ENCODE data around the gene AMOTL1.

Gene AMOTL1

GRCh38 chr11:94767701-94768601 lies at the start of gene AMOTL1:
TSS of gene AMOTL1 (plus strand) at chr11:94768356. CDS start at chr11:94768512, 156 bp downstream.
- peak; percentile 96 for DNase-seq (ENCODE audit: low spot score)

GRCh38 chr11:94719876-94720275 lies 48.3 kb upstream of the AMOTL1 start:
- DNase-seq (ENCODE audit: low spot score) = no peak

- no peak for DNase-seq (ENCODE audit: low spot score)
Measured at GRCh38 chr11:94721565-94722292, 46.4 kb upstream of the AMOTL1 start.

GRCh38 chr11:94722735-94723134 lies 45.4 kb upstream of the AMOTL1 start:
- no peak for DNase-seq (ENCODE audit: low spot score)

GRCh38 chr11:94725097-94725496 lies 43.1 kb upstream of the AMOTL1 start:
- no peak for DNase-seq (ENCODE audit: low spot score)

GRCh38 chr11:94727819-94728218 lies 40.3 kb upstream of the AMOTL1 start:
- no peak for DNase-seq (ENCODE audit: low spot score)

GRCh38 chr11:94728541-94728940 lies 39.6 kb upstream of the AMOTL1 start:
- no peak for DNase-seq (ENCODE audit: low spot score)

GRCh38 chr11:94728966-94729751 lies 39.0 kb upstream of the AMOTL1 start:
- no peak for DNase-seq (ENCODE audit: low spot score)

- DNase-seq (ENCODE audit: low spot score) = no peak
Measured at GRCh38 chr11:94730153-94730552, 38.0 kb upstream of the AMOTL1 start.

- DNase-seq (ENCODE audit: low spot score) = no peak
Measured at GRCh38 chr11:94731880-94732601, 36.1 kb upstream of the AMOTL1 start.

GRCh38 chr11:94732617-94733281 lies 35.4 kb upstream of the AMOTL1 start:
- no peak for DNase-seq (ENCODE audit: low spot score)

- no peak for DNase-seq (ENCODE audit: low spot score)
Measured at GRCh38 chr11:94734563-94735275, 33.4 kb upstream of the AMOTL1 start.

GRCh38 chr11:94735907-94736306 lies 32.2 kb upstream of the AMOTL1 start:
- DNase-seq (ENCODE audit: low spot score) = no peak

- no peak for DNase-seq (ENCODE audit: low spot score)
Measured at GRCh38 chr11:94737171-94737611, 31.0 kb upstream of the AMOTL1 start.

- no peak for DNase-seq (ENCODE audit: low spot score)
Measured at GRCh38 chr11:94738746-94739145, 29.4 kb upstream of the AMOTL1 start.

GRCh38 chr11:94739331-94739730 lies 28.8 kb upstream of the AMOTL1 start:
- no peak for DNase-seq (ENCODE audit: low spot score)

GRCh38 chr11:94740083-94741021 lies 27.8 kb upstream of the AMOTL1 start:
- peak; percentile 78 for DNase-seq (ENCODE audit: low spot score)

- DNase-seq (ENCODE audit: low spot score) = peak; percentile 70
Measured at GRCh38 chr11:94741022-94741679, 27.0 kb upstream of the AMOTL1 start.

GRCh38 chr11:94742665-94743064 lies 25.5 kb upstream of the AMOTL1 start:
- no peak for DNase-seq (ENCODE audit: low spot score)
